Measurements from ENCODE around the gene AFM. TPM values are rescaled to one million over a fixed set of nuclear protein-coding genes. Genes with fewer than 3 reads are reported as not detected.

AFM gene
- total RNA-seq, 4 donors from 2014 or later = 0.29 to 0.55 TPM; not detected in 2

- in situ Hi-C loops (cut with MboI; ENCODE audit: low sequenced_read_pairs in 4 of 4) (no loop called here), intact Hi-C loops (cut with DNase I; ENCODE audit: low total_unique reads) (no loop called here)
- H3K9me3 ChIP-seq = no peaks in the 10 kb centered on the region
- H3K27ac ChIP-seq = no peak overlapping the region
- no peaks in the 10 kb centered on the region for H3K27me3 ChIP-seq
- ATAC-seq (no peak), DNase-seq (no peak)
- no peak overlapping the region for H3K4me3 ChIP-seq
- no peak for TF ChIP-seq POLR2A (IDR thresholded peaks at IDR 0.05)
- no peak for TF ChIP-seq CTCF (IDR thresholded peaks at IDR 0.05 in 4 of 5, conservative IDR thresholded peaks at IDR 0.05 in 1 of 5)
- no peaks in the 10 kb centered on the region for H3K4me1 ChIP-seq
- no peaks in the 10 kb centered on the region for H3K36me3 ChIP-seq
Measured at GRCh38 chr4:73523126-73523525, 41.6 kb downstream of the AFM start.

- H3K4me1 ChIP-seq = no peaks in the 10 kb centered on the region
- no peak for TF ChIP-seq CTCF (IDR thresholded peaks at IDR 0.05 in 4 of 5, conservative IDR thresholded peaks at IDR 0.05 in 1 of 5)
- TF ChIP-seq POLR2A (IDR thresholded peaks at IDR 0.05) = no peak
- H3K9me3 ChIP-seq = no peaks in the 10 kb centered on the region
- no peaks in the 10 kb centered on the region for H3K36me3 ChIP-seq
- in situ Hi-C loops (cut with MboI; ENCODE audit: low sequenced_read_pairs in 4 of 4) = no loop called here
- intact Hi-C loops (cut with DNase I; ENCODE audit: low total_unique reads) = no loop called here
- no peak overlapping the region for H3K4me3 ChIP-seq
- H3K27ac ChIP-seq = no peak overlapping the region
- no peak for ATAC-seq
- no peak for DNase-seq
- H3K27me3 ChIP-seq = no peaks in the 10 kb centered on the region
Measured at GRCh38 chr4:73525611-73526010, 44.1 kb downstream of the AFM start.

GRCh38 chr4:73527196-73527595, 45.7 kb downstream of the AFM start:
- no peak overlapping the region for H3K4me3 ChIP-seq
- no peaks in the 10 kb centered on the region for H3K27me3 ChIP-seq
- DNase-seq (no peak), ATAC-seq (no peak)
- H3K36me3 ChIP-seq = no peaks in the 10 kb centered on the region
- no peaks in the 10 kb centered on the region for H3K9me3 ChIP-seq
- in situ Hi-C loops (cut with MboI; ENCODE audit: low sequenced_read_pairs in 4 of 4) (no loop called here), intact Hi-C loops (cut with DNase I; ENCODE audit: low total_unique reads) (no loop called here)
- H3K4me1 ChIP-seq = no peaks in the 10 kb centered on the region
- TF ChIP-seq CTCF (IDR thresholded peaks at IDR 0.05 in 4 of 5, conservative IDR thresholded peaks at IDR 0.05 in 1 of 5) (no peak), POLR2A (IDR thresholded peaks at IDR 0.05) (no peak)
- no peak overlapping the region for H3K27ac ChIP-seq

GRCh38 chr4:73528171-73528570, 46.6 kb downstream of the AFM start:
- H3K27me3 ChIP-seq = no peaks in the 10 kb centered on the region
- in situ Hi-C loops (cut with MboI; ENCODE audit: low sequenced_read_pairs in 4 of 4) (no loop called here), intact Hi-C loops (cut with DNase I; ENCODE audit: low total_unique reads) (no loop called here)
- H3K4me3 ChIP-seq = no peak overlapping the region
- no peak for DNase-seq
- H3K27ac ChIP-seq = no peak overlapping the region
- H3K9me3 ChIP-seq = no peaks in the 10 kb centered on the region
- no peaks in the 10 kb centered on the region for H3K36me3 ChIP-seq
- H3K4me1 ChIP-seq = no peaks in the 10 kb centered on the region
- TF ChIP-seq POLR2A (IDR thresholded peaks at IDR 0.05) (no peak), CTCF (IDR thresholded peaks at IDR 0.05 in 4 of 5, conservative IDR thresholded peaks at IDR 0.05 in 1 of 5) (no peak)
- ATAC-seq = no peak
